Caco-2 (cell line): ENCODE measurements around the gene UBE2Q1. TPM values are rescaled to one million over a fixed set of nuclear protein-coding genes. Genes with fewer than 3 reads are reported as not detected.

Experiments
- BruUV-seq: library from RNA; stranded (reverse); fragments of 400-500 nt; replicated peaks from 2 replicates; lab custom pipeline; 2021; lab: Mats Ljungman, UMichigan
- CTCF ChIA-PET: fragments of 300-600 bp; sonication (Branson Sonifier 250); formaldehyde crosslinking; loops from one replicate; lab custom pipeline; 2022; ENCODE audit warnings: antibody characterized with exemption; lab: Charles Lee
- POLR2A ChIA-PET: fragments of 300-600 bp; sonication (Branson Sonifier 250); formaldehyde crosslinking; loops from one replicate; lab custom pipeline; 2022; ENCODE audit warnings: antibody characterized with exemption; lab: Charles Lee
- DNase-seq, 2 experiments: peaks; one replicate each; pipeline versions ENCODE4 v3.0.0 to v3.0.0-alpha.2; 2020 to 2022
- H3K27me3 ChIP-seq: replicated peaks from 2 replicates; pipeline ENCODE4 v1.6.0; 2011; ENCODE audit warnings: low read length; ENCODE audit not compliant: control insufficient read depth, insufficient read depth
- H3K36me3 ChIP-seq: 2 replicates; pipeline ENCODE4 v1.5.1; 2011; ENCODE audit warnings: low read length; ENCODE audit not compliant: control insufficient read depth, insufficient read depth
- H3K4me1 ChIP-seq: fragments of 250-450 bp; sonication (Bioruptor Pico); 2 replicates; pipeline ENCODE4 v1.5.1; 2020; ENCODE audit warnings: mild to moderate bottlenecking
- H3K4me3 ChIP-seq: 2 replicates; pipeline ENCODE4 v1.5.1; 2011; ENCODE audit warnings: low read depth, mild to moderate bottlenecking, control low read depth, low read length
- H3K9me3 ChIP-seq: fragments of 250-450 bp; sonication (Bioruptor Pico); 2 replicates; pipeline ENCODE4 v1.5.1; 2020; ENCODE audit warnings: mild to moderate bottlenecking, moderate library complexity
- H3K27ac Mint-ChIP-seq: one replicate; pipeline ENCODE4 v1.8.0; 2022; ENCODE audit warnings: mixed read lengths; ENCODE audit not compliant: unreplicated experiment
- H3K27me3 Mint-ChIP-seq: one replicate; pipeline ENCODE4 v1.8.0; 2022; ENCODE audit warnings: mixed read lengths; ENCODE audit not compliant: insufficient read depth, unreplicated experiment
- H3K36me3 Mint-ChIP-seq: one replicate; pipeline ENCODE4 v1.8.0; 2022; ENCODE audit warnings: mild to moderate bottlenecking, mixed read lengths; ENCODE audit not compliant: insufficient read depth, unreplicated experiment
- H3K4me1 Mint-ChIP-seq: one replicate; pipeline ENCODE4 v1.8.0; 2022; ENCODE audit warnings: low read depth, mixed read lengths; ENCODE audit not compliant: unreplicated experiment
- H3K4me3 Mint-ChIP-seq: one replicate; pipeline ENCODE4 v1.8.0; 2022; ENCODE audit warnings: mild to moderate bottlenecking, moderate library complexity, mixed read lengths; ENCODE audit not compliant: unreplicated experiment
- H3K9me3 Mint-ChIP-seq: one replicate; pipeline ENCODE4 v1.8.0; 2022; ENCODE audit warnings: mixed read lengths; ENCODE audit not compliant: unreplicated experiment
- CTCF ChIP-seq, 2 experiments: fragments of 200-600 bp in 1 of 2; IDR thresholded peaks; 1 replicate in 1 of 2; 2 replicates in 1 of 2; pipeline versions ENCODE4 v1.5.1 to v1.8.0; 2011 to 2022; ENCODE audit warnings: antibody characterized with exemption in 1 of 2, control low read depth in 1 of 2, inconsistent platforms in 1 of 2, low read depth in 1 of 2, low read length in 1 of 2, mild to moderate bottlenecking in 1 of 2, moderate library complexity in 1 of 2; ENCODE audit not compliant: insufficient read depth in 1 of 2, severe bottlenecking in 1 of 2, unreplicated experiment in 1 of 2
- intact Hi-C: fragments of 100-400 bp; cut with micrococcal nuclease; formaldehyde crosslinking; loops from one replicate; pipeline ENCODE4 v1.10.0; 2022; ENCODE audit not compliant: unreplicated experiment
- total RNA-seq: library from RNA; stranded (reverse); gene quantifications from 2 replicates; pipeline ENCODE4 v1.2.3, GENCODE V29; 2022

UBE2Q1 gene
- total RNA-seq, 1 experiment from 2014 or later: 93.2 TPM

DNA sequence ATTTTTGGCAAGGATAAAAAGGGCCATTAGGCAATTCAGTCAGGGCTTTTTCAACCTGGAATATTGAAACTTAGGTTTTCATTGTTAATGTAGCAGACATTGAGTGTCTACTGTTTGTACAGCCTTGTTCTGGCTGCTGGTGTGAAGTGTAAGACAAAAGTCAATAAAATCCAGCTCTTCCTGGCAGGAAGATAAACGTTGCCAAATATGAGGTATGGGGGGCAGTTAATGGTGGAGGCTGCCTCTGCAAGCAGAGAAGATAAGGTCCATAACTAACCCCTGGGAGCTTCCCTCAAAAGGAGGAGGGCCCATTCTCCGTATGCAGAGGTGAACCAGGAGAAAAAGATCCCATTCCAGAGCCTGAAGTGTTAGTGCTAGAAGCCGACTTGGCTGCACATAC lies 36.8 kb downstream of the UBE2Q1 start:
- ChIA-PET CTCF (no interaction called here), POLR2A (no interaction called here)
- intact Hi-C loops: no loop called here
- Histone ChIP-seq H3K4me3 (no peak overlapping the region), H3K4me1 (no peaks in the 10 kb centered on the region), H3K9me3 (no peaks in the 10 kb centered on the region), H3K36me3 (no peaks in the 10 kb centered on the region), H3K27me3 (peaks cover 2% of the 10 kb centered on the region; the same call in 1 of the 2 replicates)
- H3K36me3 Mint-ChIP-seq: no peaks in the 10 kb centered on the region
- H3K4me1 Mint-ChIP-seq: no peaks in the 10 kb centered on the region
- no peak for TF ChIP-seq CTCF (IDR thresholded peaks at IDR 0.05; ENCODE audit: insufficient read depth in 1 of 2, low read depth in 1 of 2, low read length in 1 of 2, severe bottlenecking in 1 of 2, unreplicated experiment in 1 of 2)
- no TSS peak for BruUV-seq
- peaks cover 2% of the 10 kb centered on the region for H3K27me3 Mint-ChIP-seq
- no peak for DNase-seq
- H3K9me3 Mint-ChIP-seq: no peaks in the 10 kb centered on the region
- no peak overlapping the region for H3K4me3 Mint-ChIP-seq
- no peak overlapping the region for H3K27ac Mint-ChIP-seq

- Mint-ChIP-seq H3K27me3 (peaks cover 10% of the 10 kb centered on the region), H3K9me3 (no peaks in the 10 kb centered on the region), H3K27ac (no peak overlapping the region), H3K4me3 (no peak overlapping the region), H3K4me1 (no peaks in the 10 kb centered on the region), H3K36me3 (no peaks in the 10 kb centered on the region)
- DNase-seq: no peak
- Histone ChIP-seq H3K9me3 (no peaks in the 10 kb centered on the region), H3K4me3 (no peak overlapping the region), H3K4me1 (no peaks in the 10 kb centered on the region), H3K36me3 (no peaks in the 10 kb centered on the region), H3K27me3 (peaks cover 2% of the 10 kb centered on the region; the same call in 1 of the 2 replicates)
- intact Hi-C loops: no loop called here
- ChIA-PET CTCF (no interaction called here), POLR2A (no interaction called here)
- BruUV-seq: no TSS peak
- no peak for TF ChIP-seq CTCF (IDR thresholded peaks at IDR 0.05; ENCODE audit: insufficient read depth in 1 of 2, low read depth in 1 of 2, low read length in 1 of 2, severe bottlenecking in 1 of 2, unreplicated experiment in 1 of 2)
These were observed 38.1 kb downstream of the UBE2Q1 start for GRCh38 chr1:154520333-154520732.

DNA sequence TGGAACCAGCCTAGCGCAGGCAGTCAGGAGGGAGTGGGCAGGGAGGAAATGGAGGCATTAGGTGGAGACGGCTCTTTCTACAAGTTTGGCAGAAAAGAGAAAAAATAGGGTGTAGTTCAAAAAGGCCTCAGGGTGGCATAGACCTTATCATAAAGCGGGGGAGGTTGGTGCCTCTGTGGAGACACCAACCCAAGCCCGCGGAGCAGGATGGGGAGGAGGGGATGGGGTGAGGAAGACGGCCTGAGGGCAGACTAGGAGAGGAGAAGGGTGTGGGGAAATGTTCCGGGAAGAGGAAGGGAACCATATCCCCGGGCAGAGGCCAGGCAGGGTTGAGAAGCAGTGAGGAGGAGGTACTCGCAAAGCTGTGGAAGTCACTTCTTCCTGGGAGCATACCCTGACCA lies 38.9 kb downstream of the UBE2Q1 start:
- H3K36me3 Mint-ChIP-seq: no peaks in the 10 kb centered on the region
- no peaks in the 10 kb centered on the region for H3K4me1 ChIP-seq
- peaks cover 12% of the 10 kb centered on the region for H3K27me3 Mint-ChIP-seq
- no peak overlapping the region for H3K4me3 ChIP-seq
- ChIA-PET CTCF (no interaction called here), POLR2A (no interaction called here)
- no peaks in the 10 kb centered on the region for H3K9me3 Mint-ChIP-seq
- no peak for DNase-seq
- H3K36me3 ChIP-seq: no peaks in the 10 kb centered on the region
- H3K27me3 ChIP-seq: peaks cover 2% of the 10 kb centered on the region; the same call in 1 of the 2 replicates
- H3K27ac Mint-ChIP-seq: no peak overlapping the region
- no peak overlapping the region for H3K4me3 Mint-ChIP-seq
- intact Hi-C loops: no loop called here
- no TSS peak for BruUV-seq
- no peak for TF ChIP-seq CTCF (IDR thresholded peaks at IDR 0.05; ENCODE audit: insufficient read depth in 1 of 2, low read depth in 1 of 2, low read length in 1 of 2, severe bottlenecking in 1 of 2, unreplicated experiment in 1 of 2)
- no peaks in the 10 kb centered on the region for H3K4me1 Mint-ChIP-seq
- H3K9me3 ChIP-seq: no peaks in the 10 kb centered on the region
